GM21367 (cell line): Measurements from ENCODE around the gene POGLUT2.

ENCODE experiments used
- ATAC-seq: cut with Tn5 transposase; IDR thresholded peaks from one replicate; pipeline ENCODE4 v1.9.1; 2021; ENCODE audit not compliant: unreplicated experiment

POGLUT2 gene

DNA sequence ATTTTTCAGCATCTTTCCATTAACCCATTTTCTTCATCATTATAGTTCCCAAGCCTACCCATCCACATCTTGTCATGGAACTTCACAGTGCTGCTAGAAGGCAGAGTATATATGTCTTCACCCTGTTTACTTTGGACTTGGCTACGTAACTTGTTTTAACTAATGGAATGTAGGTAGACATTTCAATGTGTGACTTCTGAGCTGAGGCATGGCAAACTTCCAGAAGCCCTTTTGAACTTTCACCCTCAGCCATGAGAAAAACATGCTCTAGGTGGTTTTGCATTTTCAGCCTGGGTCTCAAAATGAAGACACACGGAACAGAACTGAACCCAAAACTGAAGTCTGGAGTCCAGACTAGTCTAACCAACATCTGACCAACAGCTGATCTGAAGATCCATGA, 28.3 kb downstream of the POGLUT2 start:
- no peak for ATAC-seq

- no peak for ATAC-seq
These were observed 29.1 kb downstream of the POGLUT2 start for GRCh38 chr13:102769679-102770078.

DNA sequence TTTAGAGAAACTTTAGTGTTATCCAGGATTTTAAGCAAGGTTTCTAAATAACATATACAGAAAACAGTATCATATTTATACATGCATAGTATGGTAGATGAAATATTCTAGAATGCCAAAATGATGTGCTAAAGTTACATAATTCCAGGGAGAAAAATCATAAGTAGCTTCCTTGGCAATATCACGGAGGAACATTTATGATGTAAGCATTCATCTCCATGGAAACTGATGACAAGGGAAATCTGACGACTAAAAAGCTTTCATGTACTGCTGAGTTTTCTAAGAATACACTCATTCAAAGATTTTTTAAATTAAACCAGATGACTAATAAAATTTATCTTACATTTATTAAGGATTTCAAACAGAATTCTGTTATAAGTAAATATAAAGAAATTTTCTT, 29.9 kb downstream of the POGLUT2 start:
- no peak for ATAC-seq

GRCh38 chr13:102763741-102764140, 35.0 kb downstream of the POGLUT2 start:
- ATAC-seq, result no peak

GRCh38 chr13:102761071-102761470, 37.7 kb downstream of the POGLUT2 start:
- no peak for ATAC-seq

DNA sequence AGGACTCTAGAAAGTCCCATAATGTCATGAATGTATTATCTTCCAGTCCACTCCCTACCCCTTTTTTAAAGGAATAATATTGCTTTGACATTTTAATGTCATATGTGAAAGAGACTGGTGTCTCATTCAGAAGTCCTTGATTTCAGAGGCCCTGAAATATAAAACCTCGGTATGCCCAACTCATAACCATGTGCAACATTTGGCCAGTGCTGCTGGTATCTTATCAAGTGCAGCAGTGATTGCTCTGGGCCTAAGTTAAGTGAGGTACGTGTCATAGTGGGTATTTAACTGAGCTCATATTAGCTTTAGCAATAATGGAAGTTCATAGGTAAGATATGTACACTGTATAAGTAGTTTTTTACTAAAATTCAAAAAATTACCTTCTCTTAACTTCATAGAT, 39.9 kb downstream of the POGLUT2 start:
- no peak for ATAC-seq

GRCh38 chr13:102757006-102757405, 41.8 kb downstream of the POGLUT2 start:
- ATAC-seq, result no peak

- ATAC-seq, result no peak
These were observed 46.9 kb downstream of the POGLUT2 start for GRCh38 chr13:102751886-102752285.

GRCh38 chr13:102742506-102742905, 56.3 kb downstream of the POGLUT2 start:
- no peak for ATAC-seq

GRCh38 chr13:102742101-102742500, 56.7 kb downstream of the POGLUT2 start:
- ATAC-seq, result no peak
